Fibroblast of skin of right quadriceps (primary cell): ENCODE results near the gene EYS.
"Not testable (repeated sequence)": the region's sequence is repeated elsewhere in the genome, so short reads cannot be mapped to it uniquely, and the experiment has no call there.

Source experiments
- DNase-seq: peaks from one replicate; pipeline ENCODE4 v3.0.0-alpha.2; 2013

EYS gene

DNA sequence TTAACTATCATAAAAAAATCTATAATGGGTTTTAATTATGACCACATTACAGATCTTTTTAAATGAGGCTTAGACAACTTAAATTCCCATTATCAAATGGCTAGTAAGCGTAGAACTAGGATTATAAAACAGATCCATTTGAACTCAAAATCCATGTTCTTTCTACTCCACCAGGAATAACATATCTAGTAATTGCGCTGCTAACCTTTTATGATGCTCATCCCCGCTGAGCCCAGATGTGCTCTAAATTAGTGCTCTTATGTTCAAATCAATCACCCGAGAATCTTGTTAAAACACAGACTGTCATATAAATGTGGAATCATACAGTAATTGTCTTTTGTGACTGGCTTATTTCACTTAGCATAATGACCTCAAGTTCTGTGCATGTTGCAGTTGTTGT lies 1168.3 kb downstream of the EYS start:
- no peak for DNase-seq

DNA sequence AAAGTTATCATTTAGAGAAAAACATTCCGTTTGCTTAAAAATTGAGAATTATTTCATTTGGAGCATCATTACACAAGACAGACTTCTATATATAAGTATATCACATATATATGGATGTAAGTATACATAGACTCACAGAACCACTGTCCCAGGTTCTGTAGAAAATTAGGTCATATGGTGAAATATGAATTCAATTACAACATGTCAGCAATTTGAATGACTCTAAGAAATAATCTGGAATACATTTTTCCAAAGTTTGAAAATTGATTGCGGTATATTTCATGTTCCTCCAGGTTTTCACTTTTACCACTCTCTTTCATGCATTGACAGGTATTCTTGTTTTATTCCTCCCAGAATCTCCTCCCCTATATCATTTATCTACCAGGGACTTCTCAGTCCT lies 1179.1 kb downstream of the EYS start:
- DNase-seq: no peak

DNA sequence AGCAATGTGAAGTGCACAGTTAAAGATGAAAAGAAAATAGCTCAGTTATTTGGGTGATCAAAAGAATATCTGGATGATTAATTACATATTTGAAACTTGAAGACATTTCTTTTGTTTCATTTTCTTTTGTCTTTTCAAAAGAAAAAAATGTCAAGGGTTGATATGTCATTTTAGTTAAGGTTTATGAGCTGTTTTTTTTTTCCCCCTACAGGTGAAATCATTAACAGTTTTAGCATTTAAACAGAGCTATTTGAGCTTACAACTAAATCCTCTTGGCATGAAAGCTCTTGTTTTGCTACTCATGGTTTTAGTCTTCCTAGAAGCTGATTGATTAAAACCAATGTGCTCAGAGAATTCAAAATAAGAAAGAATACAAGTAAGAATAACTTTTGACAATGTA lies 1184.2 kb downstream of the EYS start:
- no peak for DNase-seq

DNA sequence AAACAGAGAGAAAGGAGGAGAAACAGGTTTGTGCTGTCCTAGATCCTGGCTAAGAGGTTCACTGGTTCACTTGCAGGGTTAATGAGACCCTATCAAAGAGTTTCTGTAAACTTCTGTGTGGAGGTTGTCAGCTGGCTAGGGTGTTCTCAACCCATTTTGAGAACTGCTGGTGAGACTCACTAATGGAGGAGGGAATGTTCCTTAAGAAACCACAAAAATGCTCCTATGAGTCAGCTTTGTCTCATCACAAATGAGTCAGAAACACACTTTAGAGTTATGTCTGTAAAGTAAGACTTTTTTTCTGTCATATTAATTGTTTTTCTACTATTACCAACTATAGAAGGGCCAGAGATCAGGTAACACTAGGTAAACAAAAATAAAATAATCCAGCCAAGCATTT lies 1187.0 kb downstream of the EYS start:
- DNase-seq: peak; percentile 90

DNA sequence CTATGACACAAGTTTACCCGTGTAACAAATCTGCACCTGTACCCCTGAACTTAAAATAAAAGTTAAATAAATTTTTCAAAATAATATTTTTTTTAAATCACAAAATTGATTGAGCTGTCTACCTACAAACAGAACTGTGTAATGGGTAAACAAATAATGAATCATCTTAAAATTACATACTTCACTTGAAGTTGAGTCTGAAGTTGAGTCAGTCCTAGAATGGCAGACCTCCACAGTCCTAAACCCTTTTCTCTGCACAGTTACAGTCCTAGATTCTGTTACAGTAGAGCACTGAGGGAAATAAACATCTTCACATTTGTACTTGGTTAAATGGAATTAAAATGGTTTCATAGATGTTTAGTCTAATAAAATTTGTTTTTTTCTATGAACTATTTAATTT lies 1190.6 kb downstream of the EYS start:
- no peak for DNase-seq

DNA sequence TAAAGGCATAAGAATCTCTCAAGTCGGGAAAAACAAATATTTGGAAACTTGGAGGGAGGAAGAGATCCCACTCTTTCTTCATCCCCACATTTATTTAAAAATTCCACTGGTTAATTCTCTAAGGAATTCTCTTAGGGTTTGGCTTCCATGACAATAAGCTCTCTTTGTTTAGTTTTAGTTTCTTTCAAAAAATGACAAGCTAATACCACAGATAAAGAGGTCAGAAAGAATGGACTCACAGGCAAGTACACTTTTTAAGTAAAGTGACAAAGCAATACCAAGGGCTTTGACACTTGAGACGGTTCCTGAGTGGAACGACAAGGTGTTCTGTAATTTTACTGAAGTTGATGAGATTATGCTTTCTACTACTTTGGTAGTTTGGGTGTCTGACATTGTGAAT lies 1199.4 kb downstream of the EYS start:
- no peak for DNase-seq

DNA sequence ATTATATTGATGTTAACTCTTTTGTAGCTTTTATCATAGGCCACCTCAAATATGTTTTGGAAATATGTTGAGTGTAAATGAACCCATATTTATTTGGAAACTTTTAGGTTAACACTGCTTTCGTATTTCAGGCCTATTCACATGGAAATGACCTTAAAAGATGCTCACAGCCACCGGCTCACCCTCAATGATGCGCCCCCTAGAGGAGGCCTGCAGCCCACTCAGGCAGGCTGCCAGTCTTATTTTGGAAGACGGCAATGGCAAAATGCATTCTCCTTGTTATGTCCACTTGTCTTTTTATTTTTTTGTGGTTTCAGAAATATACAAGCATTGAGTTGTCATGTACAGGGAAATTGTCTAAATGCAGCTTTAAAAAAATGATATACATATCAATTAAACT lies 1201.7 kb downstream of the EYS start:
- no peak for DNase-seq

DNA sequence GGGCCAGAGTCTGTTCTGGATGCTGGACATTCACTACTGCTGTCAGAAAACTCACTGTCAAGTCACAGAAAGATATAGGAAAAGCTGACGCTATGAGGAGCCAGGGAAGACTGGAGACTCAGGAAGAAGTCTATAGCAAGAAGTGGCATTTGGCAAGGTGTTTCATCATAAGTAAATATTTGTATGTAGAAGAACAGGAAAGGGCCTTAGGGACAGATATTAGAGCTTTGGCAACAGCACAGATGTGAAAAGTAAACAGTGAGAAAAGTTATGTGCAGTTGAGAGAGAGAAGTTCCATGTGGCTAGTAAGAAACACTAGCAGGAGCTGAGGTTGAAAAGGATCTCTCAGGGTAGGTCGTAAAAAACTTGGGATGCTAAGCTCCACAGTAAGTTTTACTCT lies 1202.5 kb downstream of the EYS start:
- DNase-seq: no peak

DNA sequence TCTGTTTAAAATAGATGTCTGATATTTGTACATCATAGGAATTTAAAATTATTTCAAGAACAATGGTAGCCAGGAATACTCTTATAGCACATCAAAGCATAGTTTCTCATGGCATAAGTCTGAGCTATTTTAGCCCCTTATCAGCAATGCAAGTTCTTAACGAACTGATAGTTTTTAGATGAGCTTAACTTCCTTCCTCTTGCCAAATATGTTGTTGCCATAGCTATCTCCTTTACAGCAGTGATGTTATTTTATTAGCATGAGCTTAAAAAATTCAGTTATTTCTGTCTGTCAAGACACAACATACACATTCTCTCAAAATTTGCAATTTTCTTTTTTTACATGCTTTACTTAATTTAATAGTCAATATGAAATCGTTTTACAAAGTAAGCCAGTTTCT lies 1204.2 kb downstream of the EYS start:
- DNase-seq: no peak

DNA sequence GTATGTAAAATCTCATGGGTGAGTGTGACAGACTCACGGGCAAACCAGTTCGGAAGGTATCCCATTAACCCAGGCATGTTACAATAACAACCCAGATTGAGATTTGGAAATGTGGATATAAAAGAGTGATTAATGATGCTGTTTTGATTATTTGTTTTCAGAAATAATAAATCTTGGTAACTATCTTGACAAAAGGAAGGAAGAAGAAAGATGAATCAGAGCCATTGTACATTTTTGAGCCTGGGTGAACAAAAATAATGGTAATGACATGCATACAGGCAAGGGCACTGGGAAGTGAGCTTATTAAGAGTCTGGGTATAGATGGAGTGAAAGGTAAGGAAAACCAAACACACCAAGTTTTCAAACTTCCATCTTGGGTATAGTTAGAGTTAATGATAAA lies 1209.4 kb downstream of the EYS start:
- DNase-seq: no peak

DNA sequence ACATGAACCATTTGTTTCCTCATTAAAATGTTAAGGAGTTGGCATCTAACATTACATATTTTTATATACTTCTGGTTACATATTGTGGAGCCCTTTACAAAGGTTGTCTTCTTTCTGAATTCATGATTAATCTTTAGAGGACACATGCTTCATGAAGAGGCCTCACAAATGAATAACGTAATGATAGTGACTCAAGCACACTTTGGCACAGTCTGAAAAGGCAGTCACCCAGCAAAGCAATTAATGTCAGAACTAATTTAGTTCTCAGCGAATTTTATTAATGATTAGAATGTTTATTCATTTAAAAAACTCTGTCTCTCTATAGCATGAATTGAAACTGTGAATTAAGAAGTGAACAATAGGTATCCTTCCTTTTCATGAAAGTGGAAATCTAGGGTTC lies 1217.3 kb downstream of the EYS start:
- no peak for DNase-seq

DNA sequence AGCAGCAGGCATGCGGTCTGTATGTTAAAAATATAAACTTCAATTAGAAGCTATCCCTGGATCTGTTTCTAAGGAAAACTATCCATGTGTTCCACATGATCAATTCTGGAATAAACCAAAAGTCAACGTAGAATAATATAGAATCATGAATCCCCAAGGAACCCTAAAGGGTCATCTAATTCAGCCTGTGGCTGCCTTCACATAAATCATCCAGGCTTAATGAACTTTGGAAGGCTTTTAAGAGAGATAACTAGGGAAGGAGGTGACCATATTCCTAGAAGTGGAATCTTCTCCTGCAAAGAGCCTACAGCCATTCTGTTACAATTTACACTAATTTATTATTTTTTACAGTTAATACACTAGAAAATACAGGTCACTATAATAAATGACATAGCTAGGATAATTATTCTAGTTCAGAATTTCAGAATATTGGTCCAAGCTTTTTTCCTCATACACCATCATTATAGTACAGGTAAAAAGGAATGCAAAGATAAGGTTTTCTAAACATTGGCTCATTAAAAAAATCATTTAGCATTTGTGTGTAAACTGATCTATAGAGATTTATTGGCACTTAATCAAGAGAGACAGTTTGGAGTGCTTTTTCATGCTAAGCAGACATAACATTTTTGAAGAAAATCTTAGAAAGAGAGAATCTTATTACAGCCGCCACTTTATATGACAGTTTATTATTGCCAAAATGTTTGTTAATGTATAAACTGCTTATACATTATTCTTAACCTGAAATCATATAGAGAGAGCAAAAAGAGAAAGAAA lies 1220.3 kb downstream of the EYS start:
- DNase-seq: no peak

DNA sequence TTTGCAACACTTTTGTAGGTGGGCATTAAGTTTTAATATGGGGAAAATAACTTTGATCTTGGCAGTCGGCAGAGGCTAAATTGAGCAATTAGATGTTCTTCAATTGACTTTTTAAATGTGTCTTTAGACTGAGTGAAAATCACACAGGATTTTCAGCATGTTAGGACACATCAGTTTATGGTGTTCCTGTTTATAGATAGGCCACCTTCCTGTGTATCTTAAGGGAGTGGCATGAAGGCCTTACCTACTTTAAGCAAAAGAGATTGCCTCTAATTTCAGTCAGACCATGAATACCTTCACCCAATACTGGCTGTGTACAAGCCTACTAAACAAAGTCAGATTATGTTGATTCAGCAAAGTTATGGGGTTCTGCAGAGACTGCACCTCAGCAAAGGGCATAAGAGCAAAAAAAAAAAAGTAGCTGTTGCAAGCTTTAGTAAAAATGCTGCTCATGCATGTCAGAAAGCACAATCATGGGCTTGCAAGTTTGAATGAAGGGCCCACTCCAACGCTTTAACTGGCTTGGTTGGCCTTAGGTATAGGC lies 1223.0 kb downstream of the EYS start:
- DNase-seq: no peak

DNA sequence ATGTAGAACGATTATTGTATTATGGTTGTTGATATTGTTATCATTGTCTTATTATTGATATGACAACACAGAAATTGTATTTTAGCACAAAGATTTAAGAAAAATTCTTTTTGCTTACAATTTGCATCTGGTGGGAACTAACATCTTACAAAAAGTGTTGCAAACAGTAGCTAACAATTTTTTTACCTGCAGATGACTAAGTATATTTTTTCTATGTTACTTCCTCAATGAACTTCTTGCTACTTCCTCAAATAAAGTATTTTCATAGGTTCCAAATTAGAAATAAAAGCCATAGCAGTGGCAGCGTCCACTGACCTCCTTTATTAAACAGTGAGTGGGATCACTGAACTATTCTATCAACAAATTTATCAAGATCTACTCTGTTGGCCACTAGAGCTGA lies 1224.4 kb downstream of the EYS start:
- DNase-seq: no peak

DNA sequence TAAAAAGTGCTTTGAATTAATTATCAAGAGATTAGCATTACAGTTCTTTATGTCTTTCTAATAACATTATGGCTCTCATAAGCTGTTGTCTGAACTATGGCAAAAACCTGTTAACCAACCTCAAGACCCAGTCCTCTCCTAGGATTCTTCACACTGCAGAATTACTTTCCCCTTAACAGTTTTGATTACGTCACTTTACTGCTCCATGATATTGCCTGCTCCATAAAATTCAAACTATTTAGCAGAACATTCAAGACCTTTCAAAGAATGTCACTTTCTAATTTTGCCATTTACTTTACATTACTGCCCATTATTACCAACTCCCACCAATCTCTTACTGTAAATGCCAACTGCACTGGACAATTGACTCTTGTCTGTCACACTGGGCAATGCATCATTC lies 1227.9 kb downstream of the EYS start:
- DNase-seq: no peak

DNA sequence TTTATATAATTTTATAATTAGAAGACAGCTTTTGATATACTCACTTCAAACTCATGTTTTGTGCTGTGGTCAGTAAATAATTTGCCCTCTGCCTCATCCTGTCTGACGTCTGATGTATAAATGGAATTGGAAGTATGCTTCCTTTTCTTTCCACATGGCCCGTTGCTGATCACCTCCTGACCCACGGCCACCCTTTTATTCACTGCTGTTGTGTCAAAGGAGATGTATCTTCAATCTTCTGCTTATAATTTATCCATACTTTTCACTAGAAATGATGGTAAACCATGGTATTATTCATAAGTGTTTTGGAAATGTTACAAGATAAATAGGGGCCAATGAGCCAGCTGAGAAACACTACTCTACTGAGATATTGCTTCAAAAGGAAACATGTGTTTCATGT lies 1229.6 kb downstream of the EYS start:
- DNase-seq: no peak

DNA sequence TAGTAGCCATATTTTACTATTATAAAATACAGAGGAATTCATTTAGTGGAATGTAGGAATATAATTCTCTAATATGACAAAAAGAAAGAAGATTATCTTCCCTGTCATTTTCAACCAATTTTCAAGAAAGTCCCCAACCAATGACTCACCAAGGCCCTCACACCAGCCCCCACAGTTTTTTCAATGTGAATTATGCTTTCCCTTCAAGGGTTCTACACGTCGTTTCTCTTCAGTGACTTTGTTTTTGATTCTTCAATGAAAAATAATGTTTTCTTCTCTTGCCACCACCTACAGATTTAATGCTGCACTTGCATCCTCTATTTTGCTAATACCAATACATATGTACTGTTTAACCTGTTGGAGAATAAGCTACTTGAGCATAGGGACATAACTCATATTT lies 1230.1 kb downstream of the EYS start:
- no peak for DNase-seq

DNA sequence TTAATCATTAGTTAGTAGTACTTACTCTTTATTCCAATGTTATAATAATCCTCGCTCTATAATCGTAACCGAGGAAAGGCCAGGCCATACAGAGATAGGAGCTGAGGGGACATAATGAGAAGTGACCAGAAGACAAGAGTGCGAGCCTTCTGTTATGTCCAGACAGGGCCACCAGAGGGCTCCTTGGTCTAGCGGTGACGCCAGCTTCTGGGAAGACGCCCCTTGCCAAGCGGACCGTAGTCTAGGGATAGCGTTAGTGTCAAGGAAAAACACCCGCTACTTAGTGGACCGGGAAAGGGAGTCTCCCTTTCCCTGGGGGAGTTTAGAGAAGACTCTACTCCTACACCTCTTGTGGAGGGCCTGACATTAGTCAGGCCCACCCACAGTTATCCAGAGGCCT lies 1237.6 kb downstream of the EYS start:
- DNase-seq: not testable (repeated sequence)

DNA sequence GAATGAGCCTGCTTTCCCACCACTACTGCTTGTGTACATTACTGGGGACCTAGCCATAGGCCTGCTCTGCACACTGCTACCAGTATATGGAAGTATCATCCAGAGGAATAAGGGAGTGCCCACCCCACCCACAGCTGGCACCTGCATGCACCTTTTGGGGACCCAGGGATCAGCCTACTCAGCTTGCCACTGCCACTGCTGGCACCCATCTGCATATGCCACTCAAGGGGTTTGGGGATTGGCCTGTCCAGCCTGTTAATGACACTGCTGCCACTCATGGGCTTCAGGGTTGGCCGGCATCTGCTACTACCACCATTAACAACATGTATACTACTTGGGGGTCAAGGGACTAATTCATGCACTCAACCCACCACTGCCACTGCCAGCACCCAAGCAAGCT lies 1239.4 kb downstream of the EYS start:
- DNase-seq: no peak

DNA sequence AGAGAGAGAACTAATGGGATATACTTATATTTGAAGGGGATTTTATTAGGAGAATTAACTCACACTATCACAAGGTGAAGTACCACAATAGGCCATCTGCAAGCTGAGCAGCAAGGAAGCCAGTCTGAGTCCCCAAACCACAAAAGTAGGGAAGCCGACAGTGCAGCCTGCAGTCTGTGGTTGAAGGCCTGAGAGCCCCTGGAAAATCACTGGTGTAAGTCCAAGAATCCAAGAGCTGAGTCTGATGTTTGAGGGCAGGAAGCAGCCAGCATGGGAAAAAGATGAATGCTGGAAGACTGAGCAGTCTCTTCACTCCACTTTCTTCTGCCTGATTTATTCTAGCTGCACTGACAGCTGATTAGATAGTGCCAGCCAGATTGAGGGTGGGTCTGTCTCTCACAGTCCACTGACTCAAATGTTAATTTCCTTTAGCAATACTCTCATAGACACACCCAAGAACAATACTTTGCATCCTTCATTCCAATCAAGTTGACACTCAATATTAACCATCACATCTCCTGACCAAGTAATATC lies 1247.5 kb downstream of the EYS start:
- DNase-seq: no peak

DNA sequence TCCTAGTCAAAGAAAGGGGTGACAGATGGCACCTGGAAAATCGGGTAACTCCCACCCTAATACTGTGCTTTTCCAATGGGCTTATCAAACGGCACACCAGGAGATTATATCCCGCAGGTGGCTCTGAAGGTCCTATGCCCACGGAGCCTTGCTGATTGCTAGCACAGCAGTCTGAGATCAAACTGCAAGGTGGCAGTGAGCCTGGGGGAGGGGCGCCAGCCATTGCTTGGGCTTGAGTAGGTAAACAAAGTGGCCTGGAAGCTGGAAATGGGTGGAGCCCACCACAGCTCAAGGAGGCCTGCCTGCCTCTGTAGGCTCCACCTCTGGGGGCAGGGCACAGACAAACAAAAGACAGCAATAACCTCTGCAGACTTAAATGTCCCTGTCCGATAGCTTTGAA lies 1258.9 kb downstream of the EYS start:
- not testable (repeated sequence) for DNase-seq

DNA sequence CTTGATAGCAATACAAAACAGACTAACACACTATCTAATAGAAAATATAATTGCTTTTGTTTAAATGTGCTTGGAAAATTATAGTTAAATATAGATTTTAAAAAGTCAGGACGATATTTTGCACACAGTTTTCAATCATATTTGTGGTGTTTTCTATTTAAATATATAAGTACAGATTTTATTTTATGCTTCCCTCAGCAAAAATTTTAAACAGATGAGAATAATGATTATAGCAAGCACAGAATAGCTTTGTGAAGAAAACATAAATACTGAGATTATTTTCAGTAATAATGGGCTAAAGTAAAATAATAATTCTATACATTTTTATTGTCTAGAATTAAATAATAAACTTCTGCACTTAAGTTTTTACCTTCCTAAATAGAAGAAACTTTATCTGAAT lies 1262.0 kb downstream of the EYS start:
- no peak for DNase-seq

DNA sequence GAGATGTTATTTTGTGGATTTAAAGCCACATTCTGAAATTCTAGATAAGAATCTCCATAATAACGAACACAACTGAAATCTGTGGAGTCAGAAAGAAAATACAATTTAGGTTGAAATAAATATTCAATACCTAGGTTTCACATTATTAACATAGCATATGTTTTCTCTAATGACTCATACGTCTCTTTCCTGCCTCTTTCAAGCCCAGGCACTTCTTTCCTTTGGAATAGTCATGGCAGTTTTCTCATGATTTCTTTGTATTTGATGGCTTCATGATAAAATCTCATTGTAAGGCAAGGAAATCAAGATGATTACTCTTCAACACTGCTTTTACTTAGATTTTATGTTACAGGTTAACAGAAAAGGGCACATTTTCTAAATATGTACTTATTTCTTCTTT lies 1267.8 kb downstream of the EYS start:
- DNase-seq: no peak

DNA sequence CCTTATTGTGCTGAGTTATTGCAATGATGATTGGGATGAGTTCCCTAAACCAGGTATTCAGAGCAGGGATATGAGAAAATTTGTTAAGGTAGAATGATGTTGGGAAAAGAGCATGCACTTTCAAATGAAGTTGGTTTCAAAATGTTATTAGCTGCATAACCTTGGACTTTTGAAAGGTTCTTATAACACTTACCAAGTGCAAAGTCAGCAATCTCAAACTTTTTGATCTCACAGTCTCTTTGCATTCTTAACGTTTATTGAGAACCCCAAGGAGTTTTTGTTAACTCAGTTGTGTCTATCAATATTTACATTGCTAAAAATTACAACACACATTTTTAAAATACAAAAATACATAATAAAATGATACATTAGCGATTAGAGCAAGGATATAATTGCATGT lies 1269.0 kb downstream of the EYS start:
- DNase-seq: no peak

DNA sequence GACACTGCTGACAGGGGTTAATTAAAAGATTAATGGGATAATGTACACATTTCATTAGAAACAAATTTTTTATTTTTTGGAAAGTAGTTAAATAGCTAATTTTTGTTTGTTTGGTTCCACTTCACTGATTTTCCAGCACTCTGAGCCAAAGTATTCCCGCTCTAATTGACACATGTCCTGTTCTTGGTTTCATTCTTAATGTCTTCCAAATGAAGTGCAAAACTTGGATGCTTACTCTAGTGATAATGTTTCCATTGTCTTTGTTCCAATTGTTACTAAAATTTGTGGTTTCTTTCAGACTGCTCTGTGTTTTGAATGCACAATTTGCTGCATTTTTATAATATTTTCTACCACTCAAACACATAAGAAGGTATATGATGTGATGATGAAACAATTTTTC lies 1277.1 kb downstream of the EYS start:
- no peak for DNase-seq
